K562 (cell line): ENCODE measurements around the gene ZNF200. TPM values are rescaled to one million over a fixed set of nuclear protein-coding genes. Genes with fewer than 3 reads are reported as not detected.

Experiments
- ARNT ChIP-seq, 2 experiments: fragments of 450-650 bp; IDR thresholded peaks; 2 replicates each; pipeline ENCODE4 v1.6.1; 2016; ENCODE audit warnings: mild to moderate bottlenecking in 1 of 2
- CBX3 ChIP-seq, 2 experiments: IDR thresholded peaks; 1 replicate in 1 of 2; 2 replicates in 1 of 2; pipeline ENCODE4 v1.6.1; 2012; ENCODE audit warnings: inconsistent platforms in 2 of 2, low read length in 2 of 2, borderline replicate concordance in 1 of 2, control low read depth in 1 of 2
- DDX20 ChIP-seq: fragments of 450-650 bp; IDR thresholded peaks from 2 replicates; pipeline ENCODE4 v1.6.1; 2016; ENCODE audit warnings: missing genetic modification characterization, low read depth, mild to moderate bottlenecking, missing compliant biosample characterization, moderate library complexity
- HLTF ChIP-seq: fragments of 450-650 bp; IDR thresholded peaks from 2 replicates; pipeline ENCODE4 v1.6.1; 2016
- ID3 ChIP-seq, 2 experiments: fragments of 250-450 bp in 1 of 2; fragments of 450-650 bp in 1 of 2; sonication (Bioruptor Pico) in 1 of 2; IDR thresholded peaks; 2 replicates each; pipeline versions ENCODE4 v1.6.1 to v1.8.0; 2016 to 2021; ENCODE audit warnings: mild to moderate bottlenecking in 2 of 2, moderate library complexity in 2 of 2, missing compliant biosample characterization in 1 of 2, missing genetic modification characterization in 1 of 2
- JUN ChIP-seq, 2 experiments: sonication (generic) in 1 of 2; formaldehyde crosslinking in 1 of 2; IDR thresholded peaks; 2 replicates each; pipeline versions ENCODE4 v1.6.1 to v1.8.0; 2012 to 2022; ENCODE audit warnings: borderline replicate concordance in 2 of 2, mild to moderate bottlenecking in 2 of 2, improper control_type of control experiment in 1 of 2, low read depth in 1 of 2, low read length in 1 of 2, missing genetic modification reagents in 1 of 2
- JUND ChIP-seq, 2 experiments: IDR thresholded peaks; 2 replicates in 1 of 2; 3 replicates in 1 of 2; pipeline ENCODE4 v1.6.1; 2011; ENCODE audit warnings: borderline replicate concordance in 2 of 2, low read depth in 2 of 2, low read length in 2 of 2, improper control_type of control experiment in 1 of 2, missing biosample characterization in 1 of 2, missing genetic modification characterization in 1 of 2, missing genetic modification reagents in 1 of 2
- MCM2 ChIP-seq: fragments of 450-650 bp; IDR thresholded peaks from 2 replicates; pipeline ENCODE4 v1.6.1; 2017; ENCODE audit warnings: low read depth, mild to moderate bottlenecking
- NCOA6 ChIP-seq: fragments of 450-650 bp; IDR thresholded peaks from 2 replicates; pipeline ENCODE4 v1.6.1; 2017; ENCODE audit warnings: mild to moderate bottlenecking
- NR2C1 ChIP-seq, 2 experiments: fragments of 450-650 bp; IDR thresholded peaks; 2 replicates each; pipeline ENCODE4 v1.6.1; 2017; ENCODE audit warnings: mild to moderate bottlenecking in 2 of 2, antibody characterized with exemption in 1 of 2, inconsistent platforms in 1 of 2, missing compliant biosample characterization in 1 of 2, missing genetic modification characterization in 1 of 2
- POLR2B ChIP-seq: fragments of 450-650 bp; IDR thresholded peaks from 2 replicates; pipeline ENCODE4 v1.6.1; 2018; ENCODE audit warnings: low read depth; ENCODE audit not compliant: partially characterized antibody
- TRIM28 ChIP-seq: fragments of 450-650 bp; IDR thresholded peaks from 2 replicates; pipeline ENCODE4 v1.6.1; 2017
- XRCC3 ChIP-seq: fragments of 450-650 bp; IDR thresholded peaks from 2 replicates; pipeline ENCODE4 v1.6.1; 2017; ENCODE audit warnings: mild to moderate bottlenecking, moderate library complexity
- XRCC5 ChIP-seq: fragments of 200-400 bp; formaldehyde crosslinking; IDR thresholded peaks from 2 replicates; pipeline ENCODE4 v1.6.1; 2017; ENCODE audit warnings: low read depth, mild to moderate bottlenecking, low read length
- YY1 ChIP-seq, 3 experiments: IDR thresholded peaks; 2 replicates each; pipeline ENCODE4 v1.6.1; 2011; ENCODE audit warnings: low read length in 2 of 3, mild to moderate bottlenecking in 2 of 3, moderate library complexity in 2 of 3, borderline replicate concordance in 1 of 3, control low read depth in 1 of 3, low read depth in 1 of 3; ENCODE audit not compliant: insufficient read depth in 3 of 3, insufficient replicate concordance in 2 of 3, control insufficient read depth in 1 of 3, insufficient read length in 1 of 3; ENCODE audit errors: extremely low read depth in 1 of 3
- ZBTB40 ChIP-seq, 2 experiments: fragments of 450-650 bp in 1 of 2; sonication (generic) in 1 of 2; formaldehyde crosslinking in 1 of 2; IDR thresholded peaks; 2 replicates each; pipeline versions ENCODE4 v1.7.1 to v1.9.0; 2016 to 2022; ENCODE audit warnings: inconsistent platforms in 1 of 2, mild to moderate bottlenecking in 1 of 2, missing genetic modification reagents in 1 of 2
- ZEB2 ChIP-seq: fragments of 450-650 bp; IDR thresholded peaks from 2 replicates; pipeline ENCODE4 v1.6.1; 2016
- polyA plus RNA-seq, 8 experiments: library from polyadenylated mRNA; depleted of rRNA in 4 of 8; stranded (reverse) in 5 of 8; unstranded in 3 of 8; fragments of >200 nt; fragmentation: Nextera tagmentation in 2 of 8; fragmentation: Illumina TruSeq in 1 of 8; extraction: Ambion mirVana in 2 of 8; extraction: Trizol in 1 of 8; gene quantifications; 2 replicates each; pipeline versions ENCODE4 v1.2.1 to v1.2.3, GENCODE V29; 2011 to 2014; ENCODE audit warnings: inconsistent platforms in 1 of 8, missing spikeins in 1 of 8
- total RNA-seq, 7 experiments: library from RNA; depleted of rRNA in 6 of 7; stranded (reverse); fragments of >200 nt in 6 of 7; fragmentation: Illumina TruSeq in 2 of 7; extraction: Trizol in 2 of 7; gene quantifications; 2 replicates each; pipeline versions ENCODE4 v1.2.1 to v1.2.3, GENCODE V29; 2011 to 2021; ENCODE audit warnings: low replicate concordance in 1 of 7

Gene ZNF200
- total and polyA plus RNA-seq, 9 of the 15 experiments (the other 6 are each of a cell fraction or from before 2014, with no cell fraction given): 4.8 to 14.5 (median 9.2) TPM

GRCh38 chr16:3223913-3224515 is 10.9 kb downstream of the ZNF200 start (continued):
- TF ChIP-seq NR2C1 (IDR thresholded peaks at IDR 0.05) (no peak), NR2C1 (tag; IDR thresholded peaks at IDR 0.05) (no peak), YY1 (IDR thresholded peaks at IDR 0.05; ENCODE audit: borderline replicate concordance in 1 of 3, control insufficient read depth in 1 of 3, extremely low read depth in 1 of 3, insufficient read depth in 3 of 3, insufficient read length in 1 of 3, insufficient replicate concordance in 2 of 3, low read depth in 1 of 3, low read length in 2 of 3) (no peak), CBX3 (IDR thresholded peaks at IDR 0.05; ENCODE audit: borderline replicate concordance in 1 of 2, low read length in 2 of 2) (peak in 1 of 2 experiments; percentile 95; a peak in 2 of 3 replicates), DDX20 (tag) (0 out of 2 replicates have a peak, but pooled peaks have one; percentile 30), POLR2B (no peak), HLTF (no peak), MCM2 (no peak), XRCC3 (peak; percentile 97), JUN (IDR thresholded peaks at IDR 0.05; ENCODE audit: borderline replicate concordance, low read depth, low read length) (peak; percentile 63; the same call in 1 of the 2 replicates), JUN (CRISPR knock-in tag; IDR thresholded peaks at IDR 0.05; ENCODE audit: borderline replicate concordance) (no peak), TRIM28 (peak; percentile 100), NCOA6 (no peak), ZBTB40 (IDR thresholded peaks at IDR 0.05) (peak; percentile 64), ZBTB40 (CRISPR knock-in tag; IDR thresholded peaks at IDR 0.05) (no peak), ARNT (IDR thresholded peaks at IDR 0.05) (peak in 1 of 2 experiments; percentile 62; a peak in 1 of 4 replicates), XRCC5 (no peak), ID3 (CRISPR knock-in tag; IDR thresholded peaks at IDR 0.05) (no peak), ID3 (tag; IDR thresholded peaks at IDR 0.05) (no peak), JUND (IDR thresholded peaks at IDR 0.05; ENCODE audit: borderline replicate concordance, low read depth, low read length) (no peak), JUND (tag; IDR thresholded peaks at IDR 0.05; ENCODE audit: borderline replicate concordance, low read depth, low read length) (no peak), ZEB2 (peak; percentile 88)
